Measurements from ENCODE around the gene CNNM2. TPM values are rescaled to one million over a fixed set of nuclear protein-coding genes. Genes with fewer than 3 reads are reported as not detected.

Gene CNNM2
- total and polyA plus RNA-seq, 4 experiments from 2014 or later, result 3.2 to 14.4 (median 8.2) TPM

Other genes starting within 250 kb of the CNNM2 start
- 1 to 10 TPM; 3.7 to 4.0 TPM for gene ARL3, start 203.9 kb upstream of the CNNM2 start, total RNA-seq
- gene ARL3, start 203.9 kb upstream of the CNNM2 start, polyA plus RNA-seq, result 1 to 10 TPM; 5.8 to 7.3 TPM
- gene SFXN2, start 203.7 kb upstream of the CNNM2 start, total RNA-seq, result 10 to 100 TPM; 20.2 to 21.7 TPM
- 10 to 100 TPM in 1 of 2 donors, 1 to 10 TPM in 1; 9.5 to 11.4 TPM for gene SFXN2, start 203.7 kb upstream of the CNNM2 start, polyA plus RNA-seq
- gene WBP1L, start 174.3 kb upstream of the CNNM2 start, total RNA-seq, result 10 to 100 TPM; 39.3 to 41.1 TPM
- 10 to 100 TPM; 25.7 to 34.3 TPM for gene WBP1L, start 174.3 kb upstream of the CNNM2 start, polyA plus RNA-seq
- gene CYP17A1, start 80.9 kb upstream of the CNNM2 start, total RNA-seq, result not detected
- not detected for gene CYP17A1, start 80.9 kb upstream of the CNNM2 start, polyA plus RNA-seq
- 10 to 100 TPM; 14.7 to 17.7 TPM for gene BORCS7, start 64.0 kb upstream of the CNNM2 start, total RNA-seq
- 10 to 100 TPM; 29.8 to 63.2 TPM for gene BORCS7, start 64.0 kb upstream of the CNNM2 start, polyA plus RNA-seq
- 1 to 10 TPM; 2.3 TPM for gene AS3MT, start 48.8 kb upstream of the CNNM2 start, total RNA-seq
- under 1 TPM in 1 of 2 donors, not detected in 1; 0.14 TPM for gene AS3MT, start 48.8 kb upstream of the CNNM2 start, polyA plus RNA-seq

Data from CD4-positive, alpha-beta memory T cell (primary cell).